Measurements from ENCODE around the gene TASP1.
"Not testable (repeated sequence)": the region's sequence is repeated elsewhere in the genome, so short reads cannot be mapped to it uniquely, and the experiment has no call there.

TASP1 gene

GRCh38 chr20:13638496-13639149, at the start of gene TASP1:
TSS of gene TASP1 (minus strand) at chr20:13638932. CDS start at chr20:13630078, 8,854 bp downstream.
- peak; percentile 98 for DNase-seq

DNA sequence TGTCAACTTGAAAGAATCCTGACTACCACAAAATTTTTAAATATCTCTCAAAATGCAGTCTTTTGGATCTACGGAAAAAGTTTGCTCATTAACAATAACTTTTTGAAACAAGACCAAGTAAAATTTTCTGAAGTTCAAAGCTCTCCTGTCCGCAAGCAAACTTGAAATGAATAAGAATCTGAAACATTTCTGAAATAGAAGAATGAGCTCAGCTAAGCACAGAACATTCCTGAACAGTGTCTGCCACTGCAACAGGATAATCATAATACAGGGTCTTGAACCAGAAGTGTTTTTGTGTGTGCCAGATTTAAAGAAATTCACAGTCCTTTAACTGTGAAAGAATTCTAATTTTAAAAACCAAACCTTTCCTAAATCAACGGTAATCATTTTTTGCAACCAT, 49.1 kb upstream of the TASP1 start:
- no peak for DNase-seq

GRCh38 chr20:13685623-13686022, 46.9 kb upstream of the TASP1 start:
- no peak for DNase-seq

DNA sequence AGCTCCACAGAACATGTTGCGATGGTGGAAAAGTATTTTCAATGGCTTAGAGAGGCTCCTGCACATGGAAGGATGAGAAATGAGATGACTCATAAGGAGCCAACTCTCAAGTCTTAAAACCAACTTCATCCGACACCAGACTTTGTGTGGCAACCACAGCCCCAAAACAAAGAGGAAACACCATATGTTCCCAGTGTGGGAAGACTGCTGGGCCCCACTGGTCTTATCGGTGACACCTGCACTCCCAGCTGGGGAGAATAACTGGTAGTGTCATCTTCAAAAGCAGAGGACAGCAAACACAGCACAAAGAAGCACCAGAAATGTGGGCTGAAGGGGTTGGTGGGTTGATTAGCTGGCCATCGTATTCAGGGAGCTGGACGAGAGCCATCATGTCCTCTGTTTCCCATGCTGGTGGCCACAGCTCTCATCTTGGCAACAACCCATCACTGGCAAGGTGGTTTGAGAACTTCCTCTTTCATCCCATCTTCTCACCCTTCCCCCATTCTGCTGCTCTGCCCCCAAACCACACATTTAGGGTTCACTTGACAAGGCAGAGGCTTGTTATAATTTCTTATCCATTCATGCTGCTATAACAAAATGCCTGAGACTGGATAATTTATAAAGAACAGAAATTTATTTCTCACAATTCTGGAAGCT, 46.0 kb upstream of the TASP1 start:
- no peak for DNase-seq

- DNase-seq, result no peak
Measured at GRCh38 chr20:13683833-13684232, 45.1 kb upstream of the TASP1 start.

- DNase-seq, result no peak
Measured at GRCh38 chr20:13681248-13682125, 42.8 kb upstream of the TASP1 start.

DNA sequence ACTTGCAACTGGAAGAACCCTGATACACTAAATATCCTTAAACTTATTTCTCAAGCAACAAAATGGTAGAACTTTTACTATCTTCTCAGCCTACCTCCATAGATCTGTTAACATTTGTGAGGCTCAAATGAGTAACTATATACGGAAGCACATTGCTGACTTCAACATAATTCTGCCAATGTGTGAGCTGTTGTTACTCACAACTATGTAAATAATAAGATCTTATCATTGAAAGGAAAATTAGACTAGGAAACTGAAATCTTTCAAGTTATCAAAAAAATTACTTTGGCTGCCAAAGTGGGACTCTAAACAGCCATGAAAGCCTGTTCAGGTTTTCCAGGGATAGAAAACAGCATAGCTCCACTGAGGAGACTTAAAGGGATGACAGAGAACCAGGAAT, 40.2 kb upstream of the TASP1 start:
- DNase-seq, result no peak

- no peak for DNase-seq
Measured at GRCh38 chr20:13677241-13677640, 38.5 kb upstream of the TASP1 start.

- DNase-seq, result no peak
Measured at GRCh38 chr20:13676682-13677081, 38.0 kb upstream of the TASP1 start.

- no peak for DNase-seq
Measured at GRCh38 chr20:13672690-13673089, 34.0 kb upstream of the TASP1 start.

- peak; percentile 84 for DNase-seq
Measured at GRCh38 chr20:13671916-13672378, 33.2 kb upstream of the TASP1 start.

DNA sequence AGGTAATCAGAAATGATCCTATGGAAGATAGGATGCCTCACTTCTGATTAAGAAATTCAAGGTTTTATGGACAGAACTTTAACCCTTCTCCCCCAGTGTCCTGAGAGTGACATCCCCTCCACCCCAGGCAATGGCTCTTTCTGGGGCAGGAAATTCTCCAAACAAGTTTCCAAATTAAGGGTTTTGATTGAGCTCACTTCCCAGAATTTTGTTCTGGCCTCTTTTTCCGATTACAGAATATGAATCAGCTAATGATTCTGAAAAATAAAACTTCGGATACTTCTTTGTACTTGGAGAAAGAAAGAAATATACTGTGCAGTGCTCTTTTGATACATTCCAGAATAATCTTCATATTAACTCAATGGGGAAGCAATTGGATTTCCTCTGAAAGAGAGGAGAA, 32.8 kb upstream of the TASP1 start:
- no peak for DNase-seq

DNA sequence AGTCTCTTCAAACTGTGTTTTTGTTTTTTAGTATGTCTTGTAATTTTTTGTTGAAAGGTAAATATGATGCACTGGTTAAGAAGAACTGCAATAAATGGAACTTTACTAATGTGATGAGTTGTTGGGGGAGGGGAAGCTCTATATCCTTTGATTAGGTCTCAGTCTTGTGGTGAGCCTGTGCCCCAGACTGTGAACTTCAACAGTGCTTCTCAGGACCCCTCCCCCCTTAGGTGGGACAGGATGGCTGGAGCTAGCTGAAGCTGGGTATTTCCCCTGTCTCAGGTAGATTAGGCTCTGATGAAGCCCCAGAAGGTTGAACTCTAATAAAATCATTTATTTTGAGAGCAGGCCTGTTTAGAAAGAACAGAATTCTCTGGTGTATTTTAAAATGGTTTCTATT, 31.4 kb upstream of the TASP1 start:
- no peak for DNase-seq

DNA sequence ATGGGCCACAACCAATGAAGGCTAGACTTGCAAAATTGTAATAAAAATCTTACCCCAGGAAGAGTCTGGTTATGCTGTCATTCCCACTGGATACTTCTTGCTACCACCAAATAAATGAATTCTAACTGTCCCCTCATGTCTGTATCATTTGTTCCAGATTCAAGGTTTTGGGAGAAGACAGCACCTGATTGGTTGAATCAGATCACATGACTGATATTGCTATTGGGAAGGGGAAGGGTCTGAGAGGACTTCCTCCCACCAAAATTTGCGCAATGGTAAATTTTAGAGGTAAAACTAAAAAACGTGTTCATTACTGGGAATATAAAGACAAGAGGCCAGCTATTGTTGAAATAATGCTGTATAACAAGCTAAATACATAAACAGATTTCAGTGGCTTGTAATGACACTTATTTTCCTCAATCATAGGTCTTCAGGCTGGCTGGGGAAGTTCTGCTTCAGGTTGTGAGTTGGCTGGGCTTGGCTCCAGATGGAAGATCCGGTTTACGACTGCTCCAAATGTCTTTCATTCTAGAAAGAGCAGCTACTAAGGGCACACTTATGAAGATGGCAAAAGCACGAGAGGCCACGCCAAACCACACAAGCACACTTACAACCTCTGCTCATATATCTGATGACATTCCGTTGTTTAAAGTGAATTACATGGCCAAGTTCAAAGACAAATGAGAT, 27.1 kb upstream of the TASP1 start:
- DNase-seq, result peak; percentile 42

- peak; percentile 87 for DNase-seq
Measured at GRCh38 chr20:13661070-13661685, 22.4 kb upstream of the TASP1 start.

DNA sequence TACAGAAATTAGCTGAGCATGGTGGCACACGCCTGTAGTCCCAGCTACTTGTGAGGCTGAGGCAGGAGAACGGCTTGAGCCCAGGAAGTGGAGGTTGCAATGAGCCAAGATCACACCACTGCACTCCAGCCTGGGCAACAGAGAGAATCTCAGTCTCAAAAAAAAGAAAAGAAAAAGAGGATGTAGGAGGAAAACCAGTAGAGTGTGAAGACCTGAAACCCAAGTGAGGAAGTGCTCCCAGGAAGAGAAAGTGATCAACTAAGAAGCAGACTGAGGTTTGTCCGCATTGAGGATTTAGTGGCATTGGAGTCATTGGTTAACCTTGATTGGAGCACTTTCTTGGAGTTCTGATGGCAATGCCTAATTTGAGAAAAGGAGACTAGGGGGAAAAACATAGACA, 20.6 kb upstream of the TASP1 start:
- no peak for DNase-seq

DNA sequence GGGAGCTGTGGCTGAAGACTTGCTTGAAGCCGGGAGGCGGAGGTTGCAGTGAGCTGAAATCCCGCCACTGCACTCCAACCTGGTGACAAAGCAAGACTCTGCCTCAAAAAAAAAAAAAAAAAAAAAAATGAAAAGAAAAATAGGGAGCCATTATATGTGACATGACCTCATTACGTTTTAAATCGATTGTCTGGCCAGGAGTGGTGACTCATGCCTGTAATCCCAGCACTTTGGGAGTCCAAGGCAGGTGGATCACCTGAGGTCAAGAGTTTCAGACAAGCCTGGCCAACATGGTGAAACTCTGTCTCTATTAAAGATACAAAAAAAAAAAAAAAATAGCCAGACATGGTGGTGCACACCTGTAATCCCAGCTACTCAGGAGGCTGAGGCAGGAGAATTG, 19.3 kb upstream of the TASP1 start:
- not testable (repeated sequence) for DNase-seq

GRCh38 chr20:13656721-13657368, 18.1 kb upstream of the TASP1 start:
- no peak for DNase-seq

- no peak for DNase-seq
Measured at GRCh38 chr20:13654463-13655023, 15.8 kb upstream of the TASP1 start.

- no peak for DNase-seq
Measured at GRCh38 chr20:13650474-13650873, 11.7 kb upstream of the TASP1 start.
